ENCODE measurements around the gene SNX5. TPM values are rescaled to one million over a fixed set of nuclear protein-coding genes. Genes with fewer than 3 reads are reported as not detected.

SNX5 gene
- total and polyA plus RNA-seq, 2 of the 13 experiments (the other 11 are each of a cell fraction or from before 2014, with no cell fraction given): 664 to 1,040 TPM

GRCh38 chr20:17896193-17896723, 72.3 kb downstream of the SNX5 start (continued):
- TF ChIP-seq BHLHE40 (IDR thresholded peaks at IDR 0.05; ENCODE audit: low read length) (peak; percentile 80), ZNF564 (CRISPR knock-in tag; IDR thresholded peaks at IDR 0.05) (peak; percentile 2; the same call in 1 of the 2 replicates), TCF12 (IDR thresholded peaks at IDR 0.05) (no peak), TCF12 (CRISPR knock-in tag; IDR thresholded peaks at IDR 0.05) (no peak), ZNF839 (CRISPR knock-in tag; IDR thresholded peaks at IDR 0.05; ENCODE audit: borderline replicate concordance) (no peak), ZSCAN20 (CRISPR knock-in tag; IDR thresholded peaks at IDR 0.05; ENCODE audit: borderline replicate concordance) (no peak), DMAP1 (CRISPR knock-in tag; IDR thresholded peaks at IDR 0.05) (0 out of 2 replicates have a peak, but pooled peaks have one; percentile 26), WIZ (CRISPR knock-in tag; IDR thresholded peaks at IDR 0.05) (no peak), SNAPC5 (CRISPR knock-in tag; IDR thresholded peaks at IDR 0.05; ENCODE audit: borderline replicate concordance) (no peak), CC2D1A (CRISPR knock-in tag; IDR thresholded peaks at IDR 0.05) (0 out of 2 replicates have a peak, but pooled peaks have one; percentile 48), ZBTB42 (CRISPR knock-in tag; IDR thresholded peaks at IDR 0.05) (no peak), SNAI1 (CRISPR knock-in tag; IDR thresholded peaks at IDR 0.05; ENCODE audit: borderline replicate concordance) (no peak), ZNF724P (CRISPR knock-in tag; IDR thresholded peaks at IDR 0.05; ENCODE audit: borderline replicate concordance) (no peak), ISL2 (CRISPR knock-in tag; IDR thresholded peaks at IDR 0.05) (no peak), E2F5 (CRISPR knock-in tag; conservative IDR thresholded peaks at IDR 0.05) (no peak), ZNF780A (CRISPR knock-in tag; IDR thresholded peaks at IDR 0.05) (no peak), BRF2 (CRISPR knock-in tag; IDR thresholded peaks at IDR 0.05) (0 out of 2 replicates have a peak, but pooled peaks have one; percentile 4), ZNF33A (CRISPR knock-in tag; IDR thresholded peaks at IDR 0.05; ENCODE audit: borderline replicate concordance) (no peak), GLMP (CRISPR knock-in tag; IDR thresholded peaks at IDR 0.05; ENCODE audit: borderline replicate concordance) (no peak), ZNF670 (CRISPR knock-in tag; IDR thresholded peaks at IDR 0.05; ENCODE audit: borderline replicate concordance) (0 out of 2 replicates have a peak, but pooled peaks have one; percentile 22)
